Lower leg skin (tissue), 4 donors: ENCODE results near the gene NOD2. TPM values are rescaled to one million over a fixed set of nuclear protein-coding genes. Genes with fewer than 3 reads are reported as not detected.

Experiments used
- DNase-seq, 2 donors: peaks; one replicate each; pipeline ENCODE4 v3.0.0-alpha.2; 2019; ENCODE audit warnings: low spot score in 2 of 2
- H3K4me3 ChIP-seq: fragments of 200-600 bp; sonication (generic); 2 replicates; pipeline ENCODE4 v1.5.1; 2017; ENCODE audit warnings: mild to moderate bottlenecking, low read depth; ENCODE audit not compliant: poor library complexity, severe bottlenecking
- CTCF ChIP-seq, 3 donors: fragments of 450-650 bp; IDR thresholded peaks; one replicate each; pipeline ENCODE4 v1.5.1; 2016; ENCODE audit warnings: antibody characterized with exemption in 3 of 3, mild to moderate bottlenecking in 3 of 3, moderate library complexity in 2 of 3
- POLR2A ChIP-seq, 2 donors: fragments of 450-650 bp; IDR thresholded peaks; one replicate each; pipeline ENCODE4 v1.6.1; 2016 to 2017; ENCODE audit warnings: antibody characterized with exemption in 2 of 2, mild to moderate bottlenecking in 1 of 2, moderate library complexity in 1 of 2
- WGBS, 2 donors: methylation state at CpG; one replicate each; pipeline ENCODE4 v1.1.5; 2018; 5-methylcytosine and 5-hydroxymethylcytosine counted together
- intact Hi-C: fragments of 100-400 bp; cut with DNase I; formaldehyde crosslinking; loops from one replicate; pipeline ENCODE4 v1.15.0; 2023; ENCODE audit warnings: low total_unique reads
- total RNA-seq, 4 donors: library from RNA; depleted of rRNA; stranded (reverse); fragments of >200 nt; gene quantifications; one replicate each; pipeline ENCODE4 v1.1.0, GENCODE V29; 2016

NOD2 gene
- total RNA-seq, 4 donors from 2014 or later, result 31.0 to 44.4 (median 35.4) TPM

- 81 to 87% methylated on average over 21 of the region's 21 CpGs for WGBS, 2 donors
- H3K4me3 ChIP-seq, result no peak overlapping the region
- DNase-seq, result no peak
- intact Hi-C loops, result loop anchor here (10.0 kb wide), 1 partner anchor 293 kb away; no protein-coding TSS in a partner anchor
- TF ChIP-seq CTCF (IDR thresholded peaks at IDR 0.05) (no peak), POLR2A (IDR thresholded peaks at IDR 0.05) (no peak)
Observed at GRCh38 chr16:50667497-50668367, 25.7 kb upstream of the NOD2 start.

- no peak overlapping the region for H3K4me3 ChIP-seq
- TF ChIP-seq POLR2A (IDR thresholded peaks at IDR 0.05) (no peak), CTCF (IDR thresholded peaks at IDR 0.05) (no peak)
- WGBS, 2 donors, result 42 to 53% methylated on average over 5 of the region's 5 CpGs
- DNase-seq, result no peak
- intact Hi-C loops, result loop anchor here (10.0 kb wide), 1 partner anchor 294 kb away; no protein-coding TSS in a partner anchor
Observed at GRCh38 chr16:50668368-50669008, 24.9 kb upstream of the NOD2 start.

- intact Hi-C loops, result loop anchor here (10.0 kb wide), 1 partner anchor 295 kb away; no protein-coding TSS in a partner anchor
- TF ChIP-seq CTCF (IDR thresholded peaks at IDR 0.05) (no peak), POLR2A (IDR thresholded peaks at IDR 0.05) (no peak)
- H3K4me3 ChIP-seq, result no peak overlapping the region
- DNase-seq, result no peak
- 89 to 96% methylated on average over 4 of the region's 4 CpGs for WGBS, 2 donors
Observed at GRCh38 chr16:50669741-50670140, 23.7 kb upstream of the NOD2 start.

GRCh38 chr16:50670476-50670875, 22.9 kb upstream of the NOD2 start:
- intact Hi-C loops, result no loop called here
- DNase-seq, result no peak
- TF ChIP-seq CTCF (IDR thresholded peaks at IDR 0.05), result no peak
- no peak for TF ChIP-seq POLR2A (IDR thresholded peaks at IDR 0.05)
- WGBS, 2 donors, result 93 to 94% methylated on average over 6 of the region's 6 CpGs
- no peak overlapping the region for H3K4me3 ChIP-seq

GRCh38 chr16:50671644-50672260, 21.7 kb upstream of the NOD2 start:
- no peak for DNase-seq
- no peak for TF ChIP-seq POLR2A (IDR thresholded peaks at IDR 0.05)
- peak in 1 of 3 donors; percentile 37 for TF ChIP-seq CTCF (IDR thresholded peaks at IDR 0.05)
- intact Hi-C loops, result no loop called here
- WGBS, 2 donors, result 56 to 57% methylated on average over 2 of the region's 2 CpGs
- H3K4me3 ChIP-seq, result no peak overlapping the region
